ENCODE measurements around the gene UROC1.

Gene UROC1

DNA sequence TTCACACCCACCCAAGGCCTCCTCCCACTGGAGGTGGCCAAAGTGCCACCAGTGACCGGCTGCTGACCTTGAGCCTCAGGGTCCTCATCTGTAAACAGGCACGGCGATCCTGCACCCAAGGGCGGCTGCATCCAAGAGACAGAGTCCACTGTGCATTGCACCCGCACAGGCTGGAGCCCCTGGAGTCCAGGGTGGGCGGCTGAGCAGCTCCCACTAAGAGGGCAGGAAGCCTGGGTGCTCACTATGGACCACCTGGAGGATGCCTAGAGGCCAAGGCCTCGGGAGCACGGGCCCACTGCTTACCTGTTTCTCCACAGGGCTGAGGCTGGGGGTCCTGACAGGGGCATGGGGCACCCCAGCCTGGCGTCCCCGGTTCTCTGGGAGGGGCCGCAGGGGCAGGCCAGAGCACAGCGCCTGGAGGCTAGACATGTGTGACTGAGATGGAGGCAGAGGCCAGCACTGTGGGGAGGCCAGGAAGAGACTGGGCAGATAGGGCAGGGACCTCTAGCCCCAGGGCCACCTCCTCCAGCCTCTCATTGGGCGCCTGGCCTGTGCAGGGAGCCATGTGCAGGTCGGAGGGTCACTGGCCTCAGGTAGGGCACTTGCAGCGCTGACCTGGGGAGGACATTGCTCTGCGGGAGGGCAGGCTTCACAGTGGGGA, at the start of gene UROC1:
UROC1 (minus strand) TSS at position 483 of the 661 bp plus-strand sequence; CDS start at position 429, 54 bp downstream.
- TF ChIP-seq, protein P1, sequence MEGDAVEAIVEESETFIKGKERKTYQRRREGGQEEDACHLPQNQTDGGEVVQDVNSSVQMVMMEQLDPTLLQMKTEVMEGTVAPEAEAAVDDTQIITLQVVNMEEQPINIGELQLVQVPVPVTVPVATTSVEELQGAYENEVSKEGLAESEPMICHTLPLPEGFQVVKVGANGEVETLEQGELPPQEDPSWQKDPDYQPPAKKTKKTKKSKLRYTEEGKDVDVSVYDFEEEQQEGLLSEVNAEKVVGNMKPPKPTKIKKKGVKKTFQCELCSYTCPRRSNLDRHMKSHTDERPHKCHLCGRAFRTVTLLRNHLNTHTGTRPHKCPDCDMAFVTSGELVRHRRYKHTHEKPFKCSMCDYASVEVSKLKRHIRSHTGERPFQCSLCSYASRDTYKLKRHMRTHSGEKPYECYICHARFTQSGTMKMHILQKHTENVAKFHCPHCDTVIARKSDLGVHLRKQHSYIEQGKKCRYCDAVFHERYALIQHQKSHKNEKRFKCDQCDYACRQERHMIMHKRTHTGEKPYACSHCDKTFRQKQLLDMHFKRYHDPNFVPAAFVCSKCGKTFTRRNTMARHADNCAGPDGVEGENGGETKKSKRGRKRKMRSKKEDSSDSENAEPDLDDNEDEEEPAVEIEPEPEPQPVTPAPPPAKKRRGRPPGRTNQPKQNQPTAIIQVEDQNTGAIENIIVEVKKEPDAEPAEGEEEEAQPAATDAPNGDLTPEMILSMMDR (IDR thresholded peaks at IDR 0.05; ENCODE audit: low read depth, low read length): no peak
- DNase-seq (ENCODE audit: low read depth in 2 of 2): no peak
- no peak within 1 kb of the TSS for H3K4me3 ChIP-seq (replicated peaks in 1 of 2; ENCODE audit: low read depth in 2 of 2, low read length in 2 of 2)

DNA sequence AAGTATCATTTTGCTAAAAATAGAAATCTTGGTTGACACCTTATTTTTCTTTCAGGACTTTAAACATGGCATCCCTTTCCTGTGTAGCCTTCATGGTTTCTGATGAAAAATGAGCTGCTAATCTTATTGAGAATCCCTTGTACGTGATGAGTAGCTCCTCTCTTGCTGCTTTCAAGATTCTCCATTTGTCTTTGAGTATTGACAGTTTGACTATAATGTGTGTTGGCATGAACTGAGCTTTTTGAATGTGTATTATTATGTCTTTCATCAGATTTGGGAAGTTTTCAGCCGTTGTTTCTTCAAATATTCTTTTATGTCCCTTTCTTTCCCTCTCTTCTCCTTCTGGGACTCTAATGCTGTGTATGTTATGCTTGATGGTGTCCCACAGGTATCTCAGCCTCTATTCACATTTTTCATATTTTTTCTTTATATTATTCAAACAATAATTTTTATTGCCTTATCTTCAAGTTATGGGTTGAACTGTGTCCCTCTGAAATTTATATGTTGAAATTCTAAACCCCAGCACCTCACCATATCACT, 45.2 kb upstream of the UROC1 start:
- no peak for DNase-seq (ENCODE audit: low read depth in 2 of 2)
- H3K4me3 ChIP-seq (replicated peaks in 1 of 2; ENCODE audit: low read depth in 2 of 2, low read length in 2 of 2): no peak overlapping the region
- TF ChIP-seq, protein P1 (IDR thresholded peaks at IDR 0.05; ENCODE audit: low read depth, low read length): no peak

GRCh38 chr3:126558336-126559071, 40.9 kb upstream of the UROC1 start, which contains the start of gene C3orf22:
Gene C3orf22 (minus strand): TSS chr3:126558932. CDS start chr3:126553390, 5,542 bp downstream.
- H3K4me3 ChIP-seq (replicated peaks in 1 of 2; ENCODE audit: low read depth in 2 of 2, low read length in 2 of 2): no peak within 1 kb of the TSS
- TF ChIP-seq, protein P1 (IDR thresholded peaks at IDR 0.05; ENCODE audit: low read depth, low read length): no peak
- DNase-seq (ENCODE audit: low read depth in 2 of 2): no peak

DNA sequence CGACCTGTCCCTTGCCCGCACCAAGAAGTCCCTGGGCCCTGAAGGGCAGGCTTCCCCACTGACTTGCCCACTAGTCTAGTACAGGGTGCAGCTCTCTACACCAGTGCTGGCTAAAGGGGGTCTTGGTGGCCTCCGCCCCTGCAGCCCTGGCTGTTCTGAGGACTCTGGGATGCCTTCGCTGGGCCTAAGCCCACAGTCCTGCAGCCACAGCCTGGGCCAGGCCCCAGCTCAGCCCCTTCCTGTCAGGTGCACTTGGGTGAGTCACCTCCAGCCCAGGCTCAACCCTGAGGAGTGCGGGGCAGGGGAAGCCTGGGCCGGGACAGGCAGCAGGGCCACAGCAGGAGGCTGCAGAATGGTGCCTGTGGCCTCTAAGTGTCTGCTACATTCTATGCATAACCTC, 40.2 kb upstream of the UROC1 start:
- TF ChIP-seq, protein P1 (IDR thresholded peaks at IDR 0.05; ENCODE audit: low read depth, low read length): no peak
- no peak overlapping the region for H3K4me3 ChIP-seq (replicated peaks in 1 of 2; ENCODE audit: low read depth in 2 of 2, low read length in 2 of 2)
- DNase-seq (ENCODE audit: low read depth in 2 of 2): no peak

DNA sequence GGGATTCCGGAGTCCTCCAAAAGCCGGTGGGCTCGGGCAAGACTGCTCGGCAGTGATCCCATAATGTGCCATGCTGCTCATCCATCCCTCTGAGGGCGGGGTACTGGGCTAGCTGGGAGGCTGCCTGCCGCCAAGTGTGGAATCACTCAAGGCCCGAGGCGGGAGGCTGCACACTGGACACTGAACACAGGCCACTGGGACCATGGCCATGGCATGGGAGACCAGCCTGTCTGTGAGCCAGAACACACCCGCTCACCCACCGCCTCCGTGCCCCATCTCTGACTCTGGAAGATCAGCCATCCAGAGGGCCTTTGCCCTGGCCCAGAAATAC, 39.8 kb upstream of the UROC1 start:
- DNase-seq (ENCODE audit: low read depth in 2 of 2): no peak
- no peak overlapping the region for H3K4me3 ChIP-seq (replicated peaks in 1 of 2; ENCODE audit: low read depth in 2 of 2, low read length in 2 of 2)
- TF ChIP-seq, protein P1 (IDR thresholded peaks at IDR 0.05; ENCODE audit: low read depth, low read length): no peak

- no peak for DNase-seq (ENCODE audit: low read depth in 2 of 2)
- TF ChIP-seq, protein P1 (IDR thresholded peaks at IDR 0.05; ENCODE audit: low read depth, low read length): no peak
- H3K4me3 ChIP-seq (replicated peaks in 1 of 2; ENCODE audit: low read depth in 2 of 2, low read length in 2 of 2): no peak overlapping the region
These were observed 39.3 kb upstream of the UROC1 start for GRCh38 chr3:126556637-126557414.
